Ishikawa (cell line): ENCODE data around the gene TNF.
A peak's percentile ranks its signal among the peaks of the same experiment; 100 is the strongest.

Source experiments
- EP300 ChIP-seq: IDR thresholded peaks from 2 replicates; pipeline ENCODE4 v1.6.1; 2012; ENCODE audit warnings: borderline replicate concordance
- NFIC ChIP-seq: IDR thresholded peaks from 2 replicates; pipeline ENCODE4 v1.6.1; 2012
- TAF1 ChIP-seq: IDR thresholded peaks from 2 replicates; pipeline ENCODE4 v1.6.1; 2012; ENCODE audit warnings: low read depth, mild to moderate bottlenecking
- TEAD4 ChIP-seq: IDR thresholded peaks from 2 replicates; pipeline ENCODE4 v1.6.1; 2012
- USF1 ChIP-seq: IDR thresholded peaks from 2 replicates; pipeline ENCODE4 v1.6.1; 2012
- TF ChIP-seq, protein P1 (sequence below): IDR thresholded peaks from 2 replicates; pipeline ENCODE4 v1.6.1; 2012; ENCODE audit warnings: low read depth, mild to moderate bottlenecking

DNA sequence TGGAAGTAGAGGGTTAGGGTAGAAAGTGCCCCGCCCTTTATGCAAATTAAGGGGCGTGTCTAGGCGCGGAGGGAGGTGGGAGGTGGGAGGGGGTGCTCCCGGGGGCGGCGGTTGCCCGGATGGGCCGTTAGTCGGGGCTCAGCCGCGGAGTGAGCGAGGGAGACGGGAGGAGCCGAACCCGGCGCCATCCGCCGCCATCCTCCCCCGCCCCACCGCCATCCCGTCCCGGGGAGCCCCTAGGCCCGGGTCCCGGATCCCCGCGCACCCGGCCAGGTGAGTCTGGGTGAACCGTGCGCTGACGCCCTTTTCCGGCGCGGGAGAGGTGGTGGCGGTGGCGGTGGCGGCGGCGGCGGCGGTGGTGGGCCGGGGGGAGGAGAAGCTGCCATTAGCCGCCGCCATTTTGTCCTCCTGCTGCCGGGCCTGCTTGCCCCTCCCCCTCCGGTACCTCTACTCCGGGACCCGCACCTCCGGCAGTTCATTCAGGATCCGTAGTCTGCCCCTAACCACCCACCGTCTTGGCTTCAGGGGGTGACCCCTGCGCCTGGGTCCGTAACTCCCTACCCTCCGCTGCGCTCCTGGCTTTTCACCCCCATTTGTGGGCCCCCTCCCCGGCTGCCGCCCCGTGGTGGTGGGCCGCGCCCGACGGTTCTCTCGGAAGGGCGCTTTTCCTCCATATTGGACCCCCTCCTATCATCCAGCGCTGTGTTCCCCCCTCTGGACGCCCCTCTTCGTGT is 45.4 kb downstream of the TNF start, which contains the start of gene PRRC2A:
- TF ChIP-seq NFIC (no peak), TAF1 (peak; percentile 94), EP300 (no peak), TEAD4 (no peak), USF1 (no peak)
- TF ChIP-seq, protein P1, sequence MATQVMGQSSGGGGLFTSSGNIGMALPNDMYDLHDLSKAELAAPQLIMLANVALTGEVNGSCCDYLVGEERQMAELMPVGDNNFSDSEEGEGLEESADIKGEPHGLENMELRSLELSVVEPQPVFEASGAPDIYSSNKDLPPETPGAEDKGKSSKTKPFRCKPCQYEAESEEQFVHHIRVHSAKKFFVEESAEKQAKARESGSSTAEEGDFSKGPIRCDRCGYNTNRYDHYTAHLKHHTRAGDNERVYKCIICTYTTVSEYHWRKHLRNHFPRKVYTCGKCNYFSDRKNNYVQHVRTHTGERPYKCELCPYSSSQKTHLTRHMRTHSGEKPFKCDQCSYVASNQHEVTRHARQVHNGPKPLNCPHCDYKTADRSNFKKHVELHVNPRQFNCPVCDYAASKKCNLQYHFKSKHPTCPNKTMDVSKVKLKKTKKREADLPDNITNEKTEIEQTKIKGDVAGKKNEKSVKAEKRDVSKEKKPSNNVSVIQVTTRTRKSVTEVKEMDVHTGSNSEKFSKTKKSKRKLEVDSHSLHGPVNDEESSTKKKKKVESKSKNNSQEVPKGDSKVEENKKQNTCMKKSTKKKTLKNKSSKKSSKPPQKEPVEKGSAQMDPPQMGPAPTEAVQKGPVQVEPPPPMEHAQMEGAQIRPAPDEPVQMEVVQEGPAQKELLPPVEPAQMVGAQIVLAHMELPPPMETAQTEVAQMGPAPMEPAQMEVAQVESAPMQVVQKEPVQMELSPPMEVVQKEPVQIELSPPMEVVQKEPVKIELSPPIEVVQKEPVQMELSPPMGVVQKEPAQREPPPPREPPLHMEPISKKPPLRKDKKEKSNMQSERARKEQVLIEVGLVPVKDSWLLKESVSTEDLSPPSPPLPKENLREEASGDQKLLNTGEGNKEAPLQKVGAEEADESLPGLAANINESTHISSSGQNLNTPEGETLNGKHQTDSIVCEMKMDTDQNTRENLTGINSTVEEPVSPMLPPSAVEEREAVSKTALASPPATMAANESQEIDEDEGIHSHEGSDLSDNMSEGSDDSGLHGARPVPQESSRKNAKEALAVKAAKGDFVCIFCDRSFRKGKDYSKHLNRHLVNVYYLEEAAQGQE: 0 out of 2 replicates have a peak, but pooled peaks have one; percentile 2
